ENCODE results near the gene MEI1.

- TF ChIP-seq CTCF (IDR thresholded peaks at IDR 0.05) (no peak), EP300 (IDR thresholded peaks at IDR 0.05) (no peak)
Measured at GRCh38 chr22:41826430-41827383, 127.4 kb downstream of the MEI1 start.
